HAP-1 (cell line): ENCODE results near the gene LSR.

Source experiments
- DNase-seq, 2 experiments: peaks; one replicate each; pipeline ENCODE4 v3.0.0-alpha.2; 2016 to 2020; ENCODE audit warnings: low spot score in 2 of 2
- H3K27me3 ChIP-seq: fragments of 250-450 bp; sonication (Bioruptor Pico); 2 replicates; pipeline ENCODE4 v1.5.1; 2020; ENCODE audit warnings: low read depth, mild to moderate bottlenecking, moderate library complexity
- H3K36me3 ChIP-seq: fragments of 250-450 bp; sonication (Bioruptor Pico); replicated peaks from 2 replicates; pipeline ENCODE4 v1.5.1; 2020; ENCODE audit warnings: mild to moderate bottlenecking
- H3K4me1 ChIP-seq: fragments of 250-450 bp; sonication (Bioruptor Pico); 2 replicates; pipeline ENCODE4 v1.5.1; 2020; ENCODE audit warnings: mild to moderate bottlenecking
- H3K4me3 ChIP-seq: fragments of 250-450 bp; sonication (Bioruptor Pico); 2 replicates; pipeline ENCODE4 v1.5.1; 2020; ENCODE audit warnings: mild to moderate bottlenecking, moderate library complexity
- H3K9me3 ChIP-seq: fragments of 250-450 bp; sonication (Bioruptor Pico); 2 replicates; pipeline ENCODE4 v1.5.1; 2020; ENCODE audit warnings: mild to moderate bottlenecking, moderate library complexity
- in situ Hi-C: fragments of 300-500 bp; cut with MboI; formaldehyde crosslinking; loops from 3 replicates; pipeline ENCODE4 v1.14.3; 2020; ENCODE audit warnings: low sequenced_read_pairs, inconsistent platforms, mixed read lengths

Gene LSR, protein sequence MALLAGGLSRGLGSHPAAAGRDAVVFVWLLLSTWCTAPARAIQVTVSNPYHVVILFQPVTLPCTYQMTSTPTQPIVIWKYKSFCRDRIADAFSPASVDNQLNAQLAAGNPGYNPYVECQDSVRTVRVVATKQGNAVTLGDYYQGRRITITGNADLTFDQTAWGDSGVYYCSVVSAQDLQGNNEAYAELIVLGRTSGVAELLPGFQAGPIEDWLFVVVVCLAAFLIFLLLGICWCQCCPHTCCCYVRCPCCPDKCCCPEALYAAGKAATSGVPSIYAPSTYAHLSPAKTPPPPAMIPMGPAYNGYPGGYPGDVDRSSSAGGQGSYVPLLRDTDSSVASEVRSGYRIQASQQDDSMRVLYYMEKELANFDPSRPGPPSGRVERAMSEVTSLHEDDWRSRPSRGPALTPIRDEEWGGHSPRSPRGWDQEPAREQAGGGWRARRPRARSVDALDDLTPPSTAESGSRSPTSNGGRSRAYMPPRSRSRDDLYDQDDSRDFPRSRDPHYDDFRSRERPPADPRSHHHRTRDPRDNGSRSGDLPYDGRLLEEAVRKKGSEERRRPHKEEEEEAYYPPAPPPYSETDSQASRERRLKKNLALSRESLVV

DNA sequence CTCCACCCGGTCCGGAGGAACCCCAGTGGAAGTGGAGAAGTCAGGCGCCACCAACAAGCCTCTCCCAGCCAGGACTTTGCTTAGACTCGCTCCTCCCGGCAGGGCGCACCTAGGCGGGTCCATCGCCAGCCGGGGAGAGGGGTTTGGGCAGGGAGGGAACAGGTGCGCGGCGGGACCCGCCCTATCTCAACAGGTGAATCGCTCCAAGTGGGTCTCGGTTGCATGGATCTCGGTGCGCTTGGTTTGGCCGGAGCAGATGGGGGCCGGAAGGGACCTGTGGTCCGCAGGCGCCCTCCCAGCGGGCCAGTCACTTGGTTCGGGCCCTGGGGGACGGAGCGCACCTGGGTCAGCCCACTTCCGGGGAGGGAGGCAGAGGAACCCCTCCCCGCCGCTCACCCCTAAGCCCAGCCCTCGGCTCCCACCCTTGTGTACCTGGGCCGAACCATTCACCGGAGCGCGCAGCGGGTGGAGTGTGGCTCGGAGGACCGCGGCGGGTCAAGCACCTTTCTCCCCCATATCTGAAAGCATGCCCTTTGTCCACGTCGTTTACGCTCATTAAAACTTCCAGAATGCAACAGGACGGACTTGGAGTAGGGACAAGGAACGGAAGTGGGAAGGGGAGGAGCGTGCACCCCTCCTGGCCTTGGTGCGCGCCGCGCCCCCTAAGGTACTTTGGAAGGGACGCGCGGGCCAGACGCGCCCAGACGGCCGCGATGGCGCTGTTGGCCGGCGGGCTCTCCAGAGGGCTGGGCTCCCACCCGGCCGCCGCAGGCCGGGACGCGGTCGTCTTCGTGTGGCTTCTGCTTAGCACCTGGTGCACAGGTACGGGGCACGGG, at the start of gene LSR:
Gene LSR, plus strand, starts transcription at position 693 of the 836 bp plus-strand sequence. Its CDS starts 21 bp downstream, at position 714.
- in situ Hi-C loops = loop anchor here (5.0 kb wide), 1 partner anchor 86 kb away; no protein-coding TSS in a partner anchor
- H3K9me3 ChIP-seq = no peaks in the 10 kb centered on the region; the same call in 1 of the 2 replicates
- peaks cover 2% of the 10 kb centered on the region for H3K4me1 ChIP-seq
- peaks cover 29% of the 10 kb centered on the region for H3K36me3 ChIP-seq
- no peaks in the 10 kb centered on the region for H3K27me3 ChIP-seq
- peak within 1 kb of the TSS; percentile 98 for H3K4me3 ChIP-seq
- DNase-seq = peak; percentile 87 to 95

DNA sequence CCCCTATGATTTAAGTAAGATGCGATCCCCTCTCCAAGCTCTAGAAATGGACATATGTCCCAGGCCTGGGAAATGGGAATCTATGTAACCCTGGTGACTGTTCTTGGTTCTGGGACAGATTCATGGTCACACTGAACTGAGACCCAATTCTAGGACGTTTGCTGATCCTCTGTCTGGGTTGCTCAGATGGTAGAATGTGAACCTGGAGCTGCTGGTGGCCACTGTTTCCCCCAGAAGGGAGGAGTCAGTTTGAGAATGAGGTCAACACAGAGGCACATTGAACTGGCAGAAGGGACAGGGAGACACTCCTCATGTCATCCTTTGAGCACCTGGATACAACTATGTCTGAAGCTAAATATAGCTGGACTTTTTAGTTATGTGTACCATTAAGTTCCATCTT, 49.3 kb upstream of the LSR start:
- no peaks in the 10 kb centered on the region; the same call in 1 of the 2 replicates for H3K36me3 ChIP-seq
- H3K27me3 ChIP-seq = no peaks in the 10 kb centered on the region
- H3K4me3 ChIP-seq = no peak overlapping the region
- in situ Hi-C loops = no loop called here
- no peak for DNase-seq
- H3K9me3 ChIP-seq = no peaks in the 10 kb centered on the region; the same call in 1 of the 2 replicates
- H3K4me1 ChIP-seq = peaks cover 20% of the 10 kb centered on the region

DNA sequence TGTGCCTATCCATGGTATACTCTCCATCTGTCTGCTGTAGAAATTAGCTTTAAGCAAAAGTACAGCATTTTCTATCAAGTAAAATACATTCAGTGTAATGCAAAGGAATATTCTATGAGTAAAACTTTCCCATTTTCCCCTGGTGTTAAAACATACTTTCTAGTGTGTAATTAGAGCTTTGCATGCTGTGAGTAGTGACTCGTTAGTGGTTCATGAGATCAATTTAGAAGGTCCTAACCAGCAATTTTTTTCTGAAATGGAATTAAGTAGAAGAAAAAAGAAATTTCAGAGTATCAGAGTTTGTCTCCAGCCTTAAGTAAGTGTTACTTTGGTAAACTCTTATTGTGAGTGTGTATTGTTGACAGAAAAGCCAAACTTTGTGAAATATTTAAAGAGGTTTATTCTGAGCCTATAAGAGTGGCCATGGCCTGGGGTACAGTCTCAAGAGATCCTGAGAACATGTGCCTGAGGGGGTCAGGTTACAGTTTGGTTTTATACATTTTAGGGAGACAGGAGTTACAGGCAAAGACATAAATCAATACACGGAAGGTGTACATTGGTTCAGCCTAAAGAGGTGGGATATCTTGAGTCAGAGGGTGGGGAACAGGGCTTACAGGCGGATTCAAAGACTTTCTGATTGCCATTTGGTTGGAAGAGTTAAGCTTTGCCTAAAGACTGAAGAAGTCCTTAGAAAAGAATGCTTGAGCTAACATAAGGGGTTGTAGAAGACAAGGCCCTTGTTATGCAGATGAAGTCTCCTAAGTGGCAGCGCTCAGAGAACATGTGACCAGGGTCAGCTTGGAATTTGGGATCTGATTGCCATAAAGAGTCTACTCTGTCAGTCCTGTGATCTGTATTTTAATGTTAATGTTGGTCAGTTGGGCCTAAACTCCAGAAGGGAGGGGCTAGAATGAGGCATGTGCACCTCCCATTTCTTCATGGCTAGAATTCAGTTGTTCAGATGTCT, 45.8 kb upstream of the LSR start:
- H3K27me3 ChIP-seq = no peaks in the 10 kb centered on the region
- no peaks in the 10 kb centered on the region; the same call in 1 of the 2 replicates for H3K9me3 ChIP-seq
- H3K4me3 ChIP-seq = no peak overlapping the region
- in situ Hi-C loops = no loop called here
- DNase-seq = peak; percentile 86 to 100
- no peaks in the 10 kb centered on the region; the same call in 1 of the 2 replicates for H3K36me3 ChIP-seq
- peaks cover 33% of the 10 kb centered on the region for H3K4me1 ChIP-seq

DNA sequence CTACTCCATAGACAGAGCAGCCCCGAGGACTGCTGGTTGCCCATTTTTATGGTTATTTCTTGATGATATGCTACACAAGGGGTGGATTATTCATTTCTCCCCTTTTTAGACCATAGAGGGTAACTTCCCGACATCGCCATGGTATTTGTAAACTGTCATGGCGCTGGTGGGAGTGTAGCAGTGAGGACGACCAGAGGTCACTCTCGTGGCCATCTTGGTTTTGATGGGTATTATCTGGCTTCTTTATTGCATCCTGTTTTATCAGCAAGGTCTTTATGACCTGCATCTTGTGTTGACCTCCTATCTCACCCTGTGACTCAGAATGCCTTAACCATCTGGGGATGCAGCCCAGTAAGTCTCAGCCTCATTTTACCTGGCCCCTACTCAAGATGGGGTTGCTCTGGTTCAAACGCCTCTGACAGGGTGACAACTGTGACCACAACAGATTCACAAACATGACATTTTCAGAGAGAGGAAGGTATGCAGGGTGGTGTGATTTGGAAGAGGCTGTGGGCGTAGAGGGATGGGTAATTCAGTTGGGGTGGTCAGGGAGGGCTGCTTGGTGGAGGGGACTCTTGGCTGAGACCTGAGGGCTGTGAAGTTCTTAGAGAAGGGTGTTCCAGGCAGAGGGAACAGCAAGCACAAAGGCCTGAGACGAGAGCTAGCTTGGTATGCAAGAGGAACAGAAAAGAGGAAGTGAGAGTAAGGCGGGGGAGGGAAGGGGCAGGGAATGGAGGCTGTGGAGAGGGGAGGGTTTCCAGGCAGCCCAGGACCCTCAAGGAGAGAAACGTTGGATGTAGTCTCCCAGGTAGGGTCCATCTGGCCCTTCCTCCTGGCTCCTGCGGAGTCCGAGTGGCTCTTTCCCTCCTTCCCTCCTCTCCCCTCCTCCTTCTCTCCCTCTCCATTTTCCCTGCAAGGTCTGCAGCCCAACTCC, 43.7 kb upstream of the LSR start:
- Histone ChIP-seq H3K4me3 (no peak overlapping the region), H3K9me3 (no peaks in the 10 kb centered on the region), H3K4me1 (peaks cover 33% of the 10 kb centered on the region), H3K36me3 (no peaks in the 10 kb centered on the region; the same call in 1 of the 2 replicates), H3K27me3 (no peaks in the 10 kb centered on the region)
- in situ Hi-C loops = no loop called here
- no peak for DNase-seq

DNA sequence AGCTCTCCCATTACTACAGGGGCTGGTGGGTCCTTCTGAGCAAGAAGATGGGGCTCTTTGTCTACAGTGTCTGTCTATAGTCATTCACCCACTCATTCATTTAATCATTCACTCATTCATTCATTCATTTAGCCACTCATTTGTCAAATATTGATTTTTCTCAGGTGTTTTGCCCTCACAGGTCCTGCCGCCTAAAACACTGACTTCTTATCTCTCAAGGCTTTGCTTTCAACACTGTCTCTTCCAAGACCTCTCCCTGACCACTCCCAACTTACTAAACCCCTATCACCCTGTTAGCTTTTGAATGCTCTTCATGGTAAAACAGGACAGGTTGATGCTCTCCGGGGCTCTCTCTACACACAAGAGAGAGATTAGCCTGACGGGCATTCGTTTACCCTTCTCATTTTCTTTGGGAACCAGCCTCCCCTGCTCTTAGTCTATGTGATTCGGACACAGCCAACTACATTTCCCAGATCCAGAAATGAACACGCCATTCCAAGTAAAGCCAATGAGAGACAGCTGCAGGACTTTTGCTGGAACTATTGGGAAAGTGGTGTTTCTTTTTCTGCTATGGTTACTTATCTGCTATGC, 43.0 kb upstream of the LSR start:
- Histone ChIP-seq H3K4me1 (peaks cover 33% of the 10 kb centered on the region), H3K4me3 (no peak overlapping the region), H3K9me3 (no peaks in the 10 kb centered on the region), H3K36me3 (no peaks in the 10 kb centered on the region; the same call in 1 of the 2 replicates), H3K27me3 (no peaks in the 10 kb centered on the region)
- in situ Hi-C loops = no loop called here
- no peak for DNase-seq

DNA sequence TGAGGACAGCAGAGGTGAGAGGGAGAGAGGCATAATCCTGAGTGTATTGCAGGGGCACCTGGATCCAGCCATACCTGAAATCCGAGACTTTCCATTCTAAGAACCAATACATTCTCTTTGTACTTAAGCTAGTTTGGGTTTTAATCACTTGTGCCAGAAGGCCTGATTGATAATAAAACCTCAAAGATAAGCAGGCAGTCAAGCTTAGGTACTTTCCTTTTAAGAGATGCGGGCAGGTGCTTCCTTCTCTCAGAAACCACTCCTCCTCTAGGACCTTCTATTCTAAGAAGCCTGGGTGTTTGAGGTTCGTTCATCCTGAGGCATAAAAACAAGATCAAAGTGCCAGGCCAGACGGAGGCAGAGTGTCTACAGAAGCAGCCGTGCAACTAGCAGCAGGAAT, 42.4 kb upstream of the LSR start:
- no peak for DNase-seq
- peaks cover 33% of the 10 kb centered on the region for H3K4me1 ChIP-seq
- H3K4me3 ChIP-seq = no peak overlapping the region
- no peaks in the 10 kb centered on the region for H3K9me3 ChIP-seq
- in situ Hi-C loops = no loop called here
- no peaks in the 10 kb centered on the region for H3K27me3 ChIP-seq
- H3K36me3 ChIP-seq = no peaks in the 10 kb centered on the region; the same call in 1 of the 2 replicates

DNA sequence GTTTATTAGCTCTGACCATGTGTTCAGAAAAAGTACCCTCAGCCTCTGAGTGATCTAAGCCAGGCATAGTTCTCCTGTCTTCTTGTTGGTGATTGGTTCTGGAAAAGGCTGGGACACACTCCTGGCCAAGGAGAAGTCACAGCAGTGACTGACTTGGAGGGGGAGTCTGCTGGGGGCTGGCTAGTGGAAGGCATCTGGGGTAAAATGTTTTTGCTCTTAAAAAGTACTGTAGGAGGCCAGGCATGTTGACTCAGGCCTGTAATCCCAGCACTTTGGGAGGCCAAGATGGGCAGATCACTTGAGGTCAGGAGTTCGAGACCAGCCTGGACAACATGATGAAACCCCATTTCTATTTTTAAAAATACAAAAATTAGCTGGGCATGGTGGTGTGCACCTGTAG, 41.9 kb upstream of the LSR start:
- H3K36me3 ChIP-seq = no peaks in the 10 kb centered on the region; the same call in 1 of the 2 replicates
- no peak overlapping the region for H3K4me3 ChIP-seq
- DNase-seq = no peak
- no peaks in the 10 kb centered on the region for H3K9me3 ChIP-seq
- in situ Hi-C loops = no loop called here
- peaks cover 33% of the 10 kb centered on the region for H3K4me1 ChIP-seq
- no peaks in the 10 kb centered on the region for H3K27me3 ChIP-seq

DNA sequence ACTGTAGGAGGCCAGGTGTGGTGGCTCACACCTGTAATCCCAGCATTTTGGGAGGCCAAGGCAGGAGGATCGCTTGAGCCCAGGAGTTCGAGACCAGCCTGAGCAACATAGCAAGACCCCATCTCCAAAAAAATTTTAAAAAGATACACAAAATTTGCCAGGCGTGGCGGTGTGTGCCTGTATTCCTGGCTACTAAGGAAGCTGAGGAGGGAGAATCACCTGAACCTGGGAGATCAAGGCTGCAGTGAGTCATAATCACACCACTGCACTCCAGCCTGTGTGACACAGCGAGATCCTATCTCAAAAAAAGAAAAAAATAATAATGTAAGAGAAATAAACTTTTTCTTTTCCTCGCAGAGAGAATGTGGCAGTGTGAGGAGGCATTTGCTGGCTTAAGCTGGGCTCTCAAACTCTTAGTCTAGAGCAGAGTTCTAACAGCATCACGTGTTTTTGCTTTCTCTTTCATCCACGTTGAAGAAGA, 41.4 kb upstream of the LSR start:
- H3K27me3 ChIP-seq = no peaks in the 10 kb centered on the region
- DNase-seq = no peak
- peaks cover 31% of the 10 kb centered on the region for H3K4me1 ChIP-seq
- no peaks in the 10 kb centered on the region for H3K9me3 ChIP-seq
- in situ Hi-C loops = no loop called here
- H3K4me3 ChIP-seq = no peak overlapping the region
- no peaks in the 10 kb centered on the region; the same call in 1 of the 2 replicates for H3K36me3 ChIP-seq

DNA sequence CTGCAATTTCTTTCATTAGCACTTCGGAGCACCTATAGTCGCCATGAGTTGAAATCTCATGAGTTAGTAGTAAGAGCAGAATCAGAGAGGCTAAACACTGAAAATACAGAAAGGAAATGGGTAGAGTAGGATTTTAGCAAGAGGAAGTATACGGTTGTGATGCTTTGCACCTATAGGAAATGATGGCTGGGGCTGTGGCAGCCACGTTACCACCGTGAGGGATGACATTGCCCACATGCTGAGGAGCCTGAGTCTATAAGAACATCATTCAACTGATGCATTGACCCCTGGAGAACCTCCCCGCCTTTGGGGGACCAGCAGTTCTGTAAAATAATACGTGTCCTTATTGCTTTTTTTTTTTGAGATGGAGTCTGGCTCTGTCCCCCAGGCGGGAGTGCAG, 40.7 kb upstream of the LSR start:
- Histone ChIP-seq H3K36me3 (no peaks in the 10 kb centered on the region), H3K4me1 (peaks cover 24% of the 10 kb centered on the region), H3K9me3 (no peaks in the 10 kb centered on the region), H3K4me3 (no peak overlapping the region), H3K27me3 (no peaks in the 10 kb centered on the region)
- DNase-seq = no peak
- in situ Hi-C loops = no loop called here

DNA sequence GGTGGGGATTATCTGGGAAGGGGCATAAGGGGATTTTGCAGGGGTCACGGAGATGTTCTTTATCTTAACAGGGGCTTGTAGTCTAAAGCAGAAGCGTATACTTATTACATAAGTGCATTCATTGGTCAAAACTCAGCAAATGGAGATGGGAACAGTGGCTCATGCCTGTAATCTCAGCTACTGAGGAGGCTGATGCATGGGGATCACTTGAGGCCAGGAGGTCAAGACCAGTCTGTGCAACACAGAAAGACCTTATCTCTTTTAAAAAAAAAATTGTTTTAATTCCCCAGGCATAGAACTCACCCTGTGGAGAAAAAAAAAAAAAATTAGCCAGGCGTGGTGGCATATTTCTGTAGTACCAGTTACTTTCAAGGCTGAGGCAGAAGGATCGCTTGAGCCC, 39.2 kb upstream of the LSR start:
- in situ Hi-C loops = no loop called here
- Histone ChIP-seq H3K4me3 (no peak overlapping the region), H3K27me3 (no peaks in the 10 kb centered on the region), H3K4me1 (peaks cover 18% of the 10 kb centered on the region), H3K9me3 (no peaks in the 10 kb centered on the region), H3K36me3 (no peaks in the 10 kb centered on the region)
- DNase-seq = no peak

DNA sequence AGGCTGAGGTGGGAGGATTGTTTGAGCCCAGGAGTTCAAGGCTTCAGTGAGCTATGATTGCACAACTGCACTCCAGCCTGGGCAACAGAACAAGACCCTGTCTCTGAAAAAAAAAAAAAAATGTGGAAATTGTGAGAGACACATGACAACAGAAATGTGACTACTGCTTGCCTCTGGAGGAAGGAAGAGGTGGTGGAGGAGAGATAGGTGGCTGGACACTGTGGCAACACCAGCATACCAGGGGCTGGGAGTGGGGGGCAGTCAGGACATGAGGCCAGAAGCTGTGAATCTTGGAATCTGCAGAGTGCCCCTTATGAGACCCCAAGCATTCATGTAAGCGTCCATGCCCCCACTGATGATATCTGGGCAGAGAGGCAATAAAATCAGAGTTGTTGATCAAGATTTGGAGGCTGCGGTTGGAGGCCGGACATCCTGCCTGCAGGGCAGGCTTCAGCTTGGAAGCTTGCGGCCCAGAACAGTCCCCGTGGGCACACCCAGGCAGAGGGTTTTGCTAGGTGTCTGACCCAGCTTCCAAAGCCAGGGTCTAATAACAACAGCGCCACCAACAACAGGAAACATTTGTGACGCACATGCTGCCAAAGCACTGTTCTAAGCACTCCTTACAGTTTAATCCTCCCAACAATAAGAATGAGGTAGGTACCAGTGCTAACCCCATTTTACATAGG, 37.1 kb upstream of the LSR start:
- in situ Hi-C loops = no loop called here
- peaks cover 16% of the 10 kb centered on the region for H3K4me1 ChIP-seq
- H3K27me3 ChIP-seq = no peaks in the 10 kb centered on the region
- no peak overlapping the region for H3K4me3 ChIP-seq
- no peaks in the 10 kb centered on the region for H3K36me3 ChIP-seq
- H3K9me3 ChIP-seq = no peaks in the 10 kb centered on the region
- DNase-seq = no peak
